WERI-Rb-1 (cell line): Measurements from ENCODE around the gene GP5.

Experiments
- DNase-seq: peaks from one replicate; pipeline ENCODE4 v3.0.0-alpha.2; 2020
- H3K27ac ChIP-seq: fragments of 250-450 bp; sonication (Bioruptor Pico); 2 replicates; pipeline ENCODE4 v1.5.1; 2020; ENCODE audit warnings: mild to moderate bottlenecking, moderate library complexity
- H3K27me3 ChIP-seq: fragments of 250-450 bp; sonication (Bioruptor Pico); 2 replicates; pipeline ENCODE4 v1.5.1; 2021; ENCODE audit warnings: mild to moderate bottlenecking, low read depth, moderate library complexity; ENCODE audit not compliant: insufficient read depth, severe bottlenecking
- H3K36me3 ChIP-seq: fragments of 250-450 bp; sonication (Bioruptor Pico); 2 replicates; pipeline ENCODE4 v1.5.1; 2020; ENCODE audit warnings: mild to moderate bottlenecking, moderate library complexity
- H3K4me3 ChIP-seq: 2 replicates; pipeline ENCODE4 v1.5.1; 2011; ENCODE audit warnings: low read depth, mild to moderate bottlenecking, control low read depth, low read length
- H3K9me3 ChIP-seq: fragments of 250-450 bp; sonication (Bioruptor Pico); 2 replicates; pipeline ENCODE4 v1.5.1; 2021; ENCODE audit warnings: mild to moderate bottlenecking, moderate library complexity; ENCODE audit not compliant: severe bottlenecking
- TF ChIP-seq, protein P1 (sequence below): IDR thresholded peaks from 2 replicates; pipeline ENCODE4 v1.5.1; 2011; ENCODE audit warnings: low read depth, mild to moderate bottlenecking, control low read depth, inconsistent platforms, low read length

The GP5 gene

GRCh38 chr3:194397757-194398312 lies 1.2 kb downstream of the GP5 start:
- no peak overlapping the region for H3K4me3 ChIP-seq
- TF ChIP-seq, protein P1, sequence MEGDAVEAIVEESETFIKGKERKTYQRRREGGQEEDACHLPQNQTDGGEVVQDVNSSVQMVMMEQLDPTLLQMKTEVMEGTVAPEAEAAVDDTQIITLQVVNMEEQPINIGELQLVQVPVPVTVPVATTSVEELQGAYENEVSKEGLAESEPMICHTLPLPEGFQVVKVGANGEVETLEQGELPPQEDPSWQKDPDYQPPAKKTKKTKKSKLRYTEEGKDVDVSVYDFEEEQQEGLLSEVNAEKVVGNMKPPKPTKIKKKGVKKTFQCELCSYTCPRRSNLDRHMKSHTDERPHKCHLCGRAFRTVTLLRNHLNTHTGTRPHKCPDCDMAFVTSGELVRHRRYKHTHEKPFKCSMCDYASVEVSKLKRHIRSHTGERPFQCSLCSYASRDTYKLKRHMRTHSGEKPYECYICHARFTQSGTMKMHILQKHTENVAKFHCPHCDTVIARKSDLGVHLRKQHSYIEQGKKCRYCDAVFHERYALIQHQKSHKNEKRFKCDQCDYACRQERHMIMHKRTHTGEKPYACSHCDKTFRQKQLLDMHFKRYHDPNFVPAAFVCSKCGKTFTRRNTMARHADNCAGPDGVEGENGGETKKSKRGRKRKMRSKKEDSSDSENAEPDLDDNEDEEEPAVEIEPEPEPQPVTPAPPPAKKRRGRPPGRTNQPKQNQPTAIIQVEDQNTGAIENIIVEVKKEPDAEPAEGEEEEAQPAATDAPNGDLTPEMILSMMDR: no peak
- no peaks in the 10 kb centered on the region for H3K9me3 ChIP-seq
- no peaks in the 10 kb centered on the region for H3K36me3 ChIP-seq
- H3K27ac ChIP-seq: no peak overlapping the region
- no peak for DNase-seq
- H3K27me3 ChIP-seq: no peaks in the 10 kb centered on the region

DNA sequence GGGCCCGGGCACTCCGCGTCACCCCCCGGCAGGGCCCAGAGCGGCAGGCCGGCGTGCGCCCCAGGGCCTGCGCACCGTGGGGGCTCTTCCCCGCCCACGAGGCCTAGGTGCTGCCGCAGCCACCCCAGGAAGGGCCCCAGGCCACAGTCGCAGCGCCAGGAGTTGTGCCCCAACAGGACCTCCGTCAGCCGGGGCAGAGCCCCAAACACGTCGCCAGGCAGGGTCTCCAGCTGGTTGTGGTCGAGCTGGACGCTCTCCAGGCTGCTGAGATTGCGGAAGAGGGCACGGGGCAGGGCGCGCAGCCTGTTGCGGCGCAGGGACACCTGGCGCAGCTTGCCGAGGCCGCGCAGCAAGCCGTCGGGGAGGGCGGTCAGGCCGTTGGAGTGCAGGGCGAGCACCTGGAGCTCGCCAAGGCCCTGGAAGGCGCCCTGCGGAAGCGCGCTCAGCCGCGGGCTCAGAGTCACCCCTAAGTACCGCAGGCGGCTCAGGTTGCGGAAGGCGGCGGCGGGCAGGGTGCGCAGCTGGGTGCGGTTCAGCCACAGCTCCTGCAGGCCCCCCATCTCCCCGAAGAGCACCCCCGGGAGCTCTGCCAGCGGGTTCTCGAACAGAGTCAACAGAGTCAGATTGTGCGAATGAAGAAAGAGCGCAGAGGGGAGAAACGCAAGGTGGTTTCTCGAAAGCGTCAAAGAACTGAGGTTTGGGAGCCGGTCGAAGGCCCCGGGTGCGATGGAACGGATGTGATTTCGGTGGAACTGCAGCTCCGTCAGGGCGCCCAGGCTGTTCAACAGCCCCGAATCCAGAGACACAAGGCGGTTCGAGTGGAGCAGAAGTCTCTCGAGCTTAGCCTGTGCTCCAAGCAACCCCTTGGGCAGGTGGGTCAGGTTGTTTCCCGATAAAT lies 2.0 kb downstream of the GP5 start:
- Histone ChIP-seq H3K9me3 (no peaks in the 10 kb centered on the region), H3K27ac (no peak overlapping the region), H3K36me3 (no peaks in the 10 kb centered on the region), H3K4me3 (no peak overlapping the region), H3K27me3 (no peaks in the 10 kb centered on the region)
- DNase-seq: no peak
- TF ChIP-seq, protein P1: no peak

DNA sequence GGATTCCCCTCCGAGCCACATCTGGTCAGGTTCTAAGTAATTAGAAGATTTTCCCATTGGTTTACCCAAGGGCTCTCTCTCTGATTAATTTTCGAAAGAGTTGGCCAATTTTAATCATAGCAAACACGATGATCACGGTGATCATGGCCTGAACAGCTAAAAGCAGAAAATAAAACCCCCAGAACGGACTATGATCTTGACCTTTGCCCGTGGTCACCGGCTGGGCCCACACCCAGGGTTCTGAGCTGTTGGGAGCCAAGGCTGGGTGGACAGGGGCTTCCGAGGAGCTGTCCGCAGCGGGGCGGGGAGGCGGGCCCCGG lies 2.6 kb downstream of the GP5 start:
- TF ChIP-seq, protein P1: no peak
- no peak for DNase-seq

GRCh38 chr3:194395778-194396538 lies 3.1 kb downstream of the GP5 start:
- Histone ChIP-seq H3K27ac (peak overlapping the region; percentile 39; the same call in 1 of the 2 replicates), H3K4me3 (no peak overlapping the region), H3K27me3 (no peaks in the 10 kb centered on the region)

More for the DNA sequence above, 2.6 kb downstream of the GP5 start:
- no peak overlapping the region for H3K4me3 ChIP-seq
- H3K27ac ChIP-seq: no peak overlapping the region
- no peaks in the 10 kb centered on the region for H3K36me3 ChIP-seq
- no peaks in the 10 kb centered on the region for H3K27me3 ChIP-seq
- H3K9me3 ChIP-seq: no peaks in the 10 kb centered on the region

DNA sequence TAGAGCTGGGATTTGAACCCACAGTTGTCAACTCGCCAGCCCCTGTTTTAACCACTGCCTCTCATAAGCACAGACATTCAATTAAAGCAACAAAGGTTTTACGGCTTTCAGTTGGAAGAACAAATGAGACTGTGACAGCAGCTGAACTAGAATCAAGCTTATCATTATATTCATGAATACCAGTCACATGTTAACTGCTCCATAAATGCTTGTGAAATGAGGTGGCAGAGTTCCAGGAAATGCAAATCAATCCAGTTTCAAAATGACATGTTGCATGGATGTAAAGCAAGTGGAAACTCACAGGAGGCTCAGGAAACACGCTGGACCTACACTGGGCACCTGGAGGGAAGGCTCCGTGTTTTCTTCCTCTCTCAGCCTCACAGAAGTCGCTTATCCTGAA lies 3.9 kb downstream of the GP5 start:
- no peak overlapping the region for H3K27ac ChIP-seq
- H3K36me3 ChIP-seq: no peaks in the 10 kb centered on the region
- no peak for DNase-seq
- H3K27me3 ChIP-seq: no peaks in the 10 kb centered on the region
- TF ChIP-seq, protein P1: no peak
- H3K9me3 ChIP-seq: no peaks in the 10 kb centered on the region
- H3K4me3 ChIP-seq: no peak overlapping the region

More at GRCh38 chr3:194395778-194396538, 3.1 kb downstream of the GP5 start:
- no peak for DNase-seq
- no peaks in the 10 kb centered on the region for H3K9me3 ChIP-seq
- TF ChIP-seq, protein P1: no peak
- H3K36me3 ChIP-seq: no peaks in the 10 kb centered on the region
